HCT116 (cell line): ENCODE data around the gene PRSS22. TPM values are rescaled to one million over a fixed set of nuclear protein-coding genes. Genes with fewer than 3 reads are reported as not detected.

Source experiments
- ATAC-seq: fragments of 200-7000 bp; cut with Tn5 transposase; 2 replicates; pipeline ENCODE4 v1.9.1; 2020; ENCODE audit warnings: mild to moderate bottlenecking, moderate library complexity
- BruUV-seq: library from RNA; stranded (reverse); fragments of 400-500 nt; replicated peaks from 2 replicates; lab custom pipeline; 2021; lab: Mats Ljungman, UMichigan
- CTCF ChIA-PET: fragments of 300-600 bp; sonication (Branson Sonifier 250); formaldehyde crosslinking; loops from one replicate; lab custom pipeline; 2021; ENCODE audit warnings: antibody characterized with exemption; lab: Charles Lee
- POLR2A ChIA-PET: fragments of 300-600, 350-600 bp; sonication (Branson Sonifier 250); formaldehyde crosslinking; loops from one replicate; lab custom pipeline; 2021; ENCODE audit warnings: antibody characterized with exemption; lab: Charles Lee
- RAD21 ChIA-PET, 2 experiments: fragments of 300-600 bp; sonication (Branson Sonifier 250); formaldehyde crosslinking; loops; one replicate each; lab custom pipeline; 2023; ENCODE audit warnings: low total read pairs in 2 of 2; ENCODE audit not compliant: uncharacterized antibody in 2 of 2, unreplicated experiment in 2 of 2, low non-redundant PET in 1 of 2; lab: Charles Lee
- DNase-seq: peaks from one replicate; pipeline ENCODE4 v3.0.0-alpha.2; 2010; ENCODE audit warnings: low read depth, low spot score
- H2AFZ ChIP-seq: fragments of 200-600 bp; shearing (Covaris generic), sonication (generic); 2 replicates; pipeline ENCODE4 v1.6.1; 2017; ENCODE audit warnings: low read depth, mixed run types, mixed read lengths, antibody characterized with exemption, low read length; ENCODE audit not compliant: poor library complexity, severe bottlenecking
- H3K27ac ChIP-seq: 2 replicates; pipeline ENCODE4 v1.5.1; 2012; ENCODE audit warnings: low read depth, low read length
- H3K27me3 ChIP-seq: fragments of 200-600 bp; sonication (generic); 2 replicates; pipeline ENCODE4 v1.6.1; 2016; ENCODE audit warnings: mixed run types, low read length, mixed read lengths; ENCODE audit not compliant: insufficient read depth
- H3K36me3 ChIP-seq, 2 experiments: fragments of 200-500 bp in 1 of 2; fragments of 200-600 bp in 1 of 2; sonication (Bioruptor generic) in 1 of 2; sonication (generic) in 1 of 2; 2 replicates each; pipeline versions ENCODE4 v1.5.1 to v1.6.1; 2014 to 2016; ENCODE audit warnings: low read length in 2 of 2, inconsistent platforms in 1 of 2, mixed read lengths in 1 of 2, mixed run types in 1 of 2; ENCODE audit not compliant: insufficient read depth in 2 of 2, control insufficient read depth in 1 of 2
- H3K4me1 ChIP-seq, 2 experiments: fragments of 200-600 bp in 1 of 2; sonication (generic) in 1 of 2; 2 replicates each; pipeline versions ENCODE4 v1.5.1 to v1.6.1; 2012 to 2017; ENCODE audit warnings: low read length in 2 of 2, inconsistent platforms in 1 of 2, mild to moderate bottlenecking in 1 of 2, mixed read lengths in 1 of 2, mixed run types in 1 of 2, moderate library complexity in 1 of 2; ENCODE audit not compliant: insufficient read depth in 2 of 2, control insufficient read depth in 1 of 2
- H3K4me2 ChIP-seq: fragments of 200-600 bp; sonication (generic); 2 replicates; pipeline ENCODE4 v1.6.1; 2017; ENCODE audit warnings: mixed run types, low read length, mixed read lengths
- H3K4me3 ChIP-seq, 2 experiments: fragments of 200-600 bp in 1 of 2; sonication (generic) in 1 of 2; replicated peaks in 1 of 2; 2 replicates each; pipeline ENCODE4 v1.5.1; 2011 to 2016; ENCODE audit warnings: low read length in 2 of 2, control low read depth in 1 of 2, low read depth in 1 of 2, mild to moderate bottlenecking in 1 of 2, mixed read lengths in 1 of 2, mixed run types in 1 of 2
- H3K79me2 ChIP-seq: fragments of 200-600 bp; sonication (generic); 2 replicates; pipeline ENCODE4 v1.6.1; 2017; ENCODE audit warnings: mild to moderate bottlenecking, mixed run types, low read length, moderate library complexity, mixed read lengths; ENCODE audit not compliant: insufficient read depth
- H3K9ac ChIP-seq: fragments of 200-600 bp; sonication (generic); 2 replicates; pipeline ENCODE4 v1.6.1; 2016; ENCODE audit warnings: low read length, mixed read lengths
- H3K9me2 ChIP-seq: fragments of 200-600 bp; sonication (generic), shearing (Covaris generic); 2 replicates; pipeline ENCODE4 v1.6.1; 2017; ENCODE audit warnings: mixed run types, mild to moderate bottlenecking, moderate library complexity; ENCODE audit not compliant: insufficient read depth
- H3K9me3 ChIP-seq, 2 experiments: fragments of 200-500 bp in 1 of 2; fragments of 200-600 bp in 1 of 2; sonication (Bioruptor generic) in 1 of 2; sonication (generic) in 1 of 2; 2 replicates each; pipeline ENCODE4 v1.6.1; 2014 to 2017; ENCODE audit warnings: low read length in 2 of 2, mixed read lengths in 2 of 2, inconsistent platforms in 1 of 2, low read depth in 1 of 2, mild to moderate bottlenecking in 1 of 2, mixed run types in 1 of 2, moderate library complexity in 1 of 2; ENCODE audit not compliant: control insufficient read depth in 1 of 2, insufficient read depth in 1 of 2
- H4K20me1 ChIP-seq: fragments of 200-600 bp; sonication (generic), shearing (Covaris generic); 2 replicates; pipeline ENCODE4 v1.6.1; 2017; ENCODE audit warnings: mixed run types, mild to moderate bottlenecking, moderate library complexity; ENCODE audit not compliant: insufficient read depth
- ATF3 ChIP-seq: IDR thresholded peaks from 2 replicates; pipeline ENCODE4 v1.6.1; 2012
- CEBPB ChIP-seq: IDR thresholded peaks from 2 replicates; pipeline ENCODE4 v1.6.1; 2012; ENCODE audit warnings: low read depth
- ELF1 ChIP-seq: IDR thresholded peaks from 2 replicates; pipeline ENCODE4 v1.6.1; 2012; ENCODE audit warnings: low read depth, borderline replicate concordance
- FOSL1 ChIP-seq: IDR thresholded peaks from 2 replicates; pipeline ENCODE4 v1.6.1; 2012; ENCODE audit warnings: low read depth
- JUND ChIP-seq: IDR thresholded peaks from 2 replicates; pipeline ENCODE4 v1.6.1; 2012
- REST ChIP-seq: IDR thresholded peaks from 2 replicates; pipeline ENCODE4 v1.6.1; 2012; ENCODE audit warnings: low read depth
- SIN3A ChIP-seq: IDR thresholded peaks from 2 replicates; pipeline ENCODE4 v1.6.1; 2012; ENCODE audit warnings: low read depth
- SRF ChIP-seq: IDR thresholded peaks from 2 replicates; pipeline ENCODE4 v1.6.1; 2012; ENCODE audit warnings: low read depth
- intact Hi-C: fragments of 100-400 bp; cut with micrococcal nuclease; formaldehyde crosslinking; loops from 2 replicates; pipeline ENCODE4 v1.10.0; 2022
- total RNA-seq: library from RNA; stranded (reverse); gene quantifications from one replicate; pipeline ENCODE4 v1.2.1, GENCODE V29; 2021; ENCODE audit not compliant: unreplicated experiment

PRSS22 gene
- total RNA-seq, 1 experiment from 2014 or later = 20.2 TPM

DNA sequence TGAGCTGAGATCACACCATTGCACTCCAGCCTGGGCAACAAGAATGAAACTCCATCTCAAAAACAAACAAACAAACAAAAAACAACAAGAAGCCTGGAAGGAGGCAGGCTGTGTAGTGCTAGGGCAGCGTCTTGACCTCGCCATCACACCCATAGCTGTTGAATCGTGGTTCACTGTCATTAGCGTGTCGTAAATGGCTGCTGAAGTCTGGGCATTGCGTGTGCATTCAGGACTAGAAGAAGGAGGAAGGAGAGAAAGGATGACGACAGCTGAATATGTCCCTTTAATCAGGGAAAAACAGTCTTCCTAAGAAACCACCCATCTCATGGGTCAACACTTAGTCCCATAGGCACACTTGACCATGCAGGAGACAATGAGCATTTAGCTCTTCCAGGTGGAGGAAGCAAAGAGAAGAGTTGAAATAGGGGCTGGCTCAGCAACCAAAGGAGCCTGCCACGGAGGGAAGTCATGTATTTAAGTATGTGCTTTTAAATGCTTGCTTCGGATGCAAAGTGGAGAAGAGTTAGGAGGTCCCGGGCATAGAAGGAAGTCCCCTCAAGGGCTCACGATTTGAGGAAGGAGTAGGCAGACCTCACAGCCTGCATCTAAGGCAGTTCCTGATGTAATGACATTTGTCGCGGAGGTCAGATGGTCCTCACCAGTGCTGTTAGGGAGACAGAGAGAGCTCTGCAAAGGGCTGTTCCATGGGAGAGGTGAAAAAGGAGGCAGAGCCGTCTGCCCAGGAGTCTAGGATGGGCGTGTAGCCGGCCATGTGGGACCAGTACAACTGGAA, 8.8 kb downstream of the PRSS22 start:
- no peak for TF ChIP-seq SRF
- TF ChIP-seq JUND = no peak
- no peak for TF ChIP-seq FOSL1
- TF ChIP-seq ATF3 = no peak
- TF ChIP-seq CEBPB = no peak
- TF ChIP-seq SIN3A = no peak
- no peak for TF ChIP-seq REST
- TF ChIP-seq ELF1 = no peak

More for the DNA sequence above, 8.8 kb downstream of the PRSS22 start:
- H3K9ac ChIP-seq = no peak overlapping the region
- no peaks in the 10 kb centered on the region for H3K9me2 ChIP-seq
- H3K27ac ChIP-seq = no peak overlapping the region
- no peaks in the 10 kb centered on the region for H3K27me3 ChIP-seq
- intact Hi-C loops = no loop called here
- 0 out of 4 replicates have a peak, but pooled peaks cover 0 to 2% of the 10 kb centered on the region in 2 experiments for H3K36me3 ChIP-seq
- no peak overlapping the region for H3K4me2 ChIP-seq
- no peak overlapping the region for H2AFZ ChIP-seq
- ChIA-PET CTCF (no interaction called here), POLR2A (no interaction called here), RAD21 (no interaction called here)
- H3K79me2 ChIP-seq = no peaks in the 10 kb centered on the region
- peaks cover under 1 to 2% of the 10 kb centered on the region in 2 experiments; a peak in 2 of 4 replicates for H3K9me3 ChIP-seq
- peaks cover 0 to 17% of the 10 kb centered on the region in 2 experiments; a peak in 2 of 4 replicates for H3K4me1 ChIP-seq
- H4K20me1 ChIP-seq = no peaks in the 10 kb centered on the region
- no peak; the same call in 1 of the 2 replicates for ATAC-seq
- BruUV-seq = no TSS peak
- no peak overlapping the region for H3K4me3 ChIP-seq
- DNase-seq = no peak
